Stimulated activated CD8-positive, alpha-beta memory T cell treated with anti-CD3 and anti-CD28 coated beads, Interleukin-2, amount 100 ng/mL, for 1 hour (primary cell): ENCODE measurements around the gene RXRG.
"Not testable (repeated sequence)": the region's sequence is repeated elsewhere in the genome, so short reads cannot be mapped to it uniquely, and the experiment has no call there.

ENCODE experiments used
- DNase-seq, 2 donors: peaks; one replicate each; pipeline ENCODE4 v3.0.0-alpha.2; 2020; ENCODE audit warnings: low read depth in 2 of 2

The RXRG gene

DNA sequence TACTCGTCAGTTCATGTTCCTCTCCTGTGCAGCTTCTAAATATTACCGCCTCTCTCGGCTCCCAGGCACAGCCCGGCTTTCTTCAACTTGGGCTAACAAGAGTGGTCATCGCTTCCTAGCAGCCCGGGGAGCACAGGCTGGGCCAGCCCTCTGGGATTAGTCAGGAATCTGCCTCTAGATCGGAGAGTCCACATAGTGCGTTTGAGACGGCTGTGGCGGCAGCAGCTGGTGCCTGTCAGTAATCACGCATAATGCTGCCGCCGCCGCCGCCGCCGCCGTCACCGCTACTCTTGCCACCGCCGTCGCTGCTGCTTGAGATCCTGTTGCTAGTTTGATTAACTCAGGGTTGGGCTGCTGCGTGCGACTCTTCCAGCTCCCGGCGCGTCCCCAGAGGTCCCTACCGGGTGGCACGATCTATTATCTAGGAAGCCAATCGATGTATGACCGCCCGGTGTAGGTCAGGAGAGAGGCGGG, at the start of gene RXRG:
Gene RXRG, minus strand, starts transcription at position 230 of the 474 bp plus-strand sequence. CDS start 233 bp downstream, outside the sequence.
- DNase-seq = no peak

DNA sequence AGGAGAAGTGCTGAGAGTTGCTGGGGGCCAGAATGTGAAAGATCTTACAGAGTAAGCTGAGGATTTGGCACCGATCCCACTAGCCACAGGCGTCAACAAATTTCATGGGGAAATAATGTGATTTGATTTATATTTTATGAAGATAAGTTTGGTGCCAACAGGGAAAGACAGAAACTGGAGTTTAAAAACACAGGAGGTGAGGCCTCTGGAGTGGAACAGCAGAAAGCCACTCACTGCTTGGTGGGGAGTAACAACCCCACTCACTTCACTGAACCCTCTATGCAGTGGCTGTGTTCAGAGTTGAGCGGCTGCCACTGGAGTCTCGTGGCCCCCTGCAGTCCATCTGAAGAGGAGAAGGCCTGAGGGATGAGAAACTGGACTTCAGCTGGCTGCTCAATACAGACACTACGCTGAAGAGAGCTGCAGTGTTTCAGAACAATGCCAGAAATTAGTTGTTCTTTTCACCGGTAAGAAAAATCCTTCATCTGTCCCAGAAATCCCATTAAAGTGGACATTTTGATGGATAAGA, 48.0 kb upstream of the RXRG start:
- no peak for DNase-seq

DNA sequence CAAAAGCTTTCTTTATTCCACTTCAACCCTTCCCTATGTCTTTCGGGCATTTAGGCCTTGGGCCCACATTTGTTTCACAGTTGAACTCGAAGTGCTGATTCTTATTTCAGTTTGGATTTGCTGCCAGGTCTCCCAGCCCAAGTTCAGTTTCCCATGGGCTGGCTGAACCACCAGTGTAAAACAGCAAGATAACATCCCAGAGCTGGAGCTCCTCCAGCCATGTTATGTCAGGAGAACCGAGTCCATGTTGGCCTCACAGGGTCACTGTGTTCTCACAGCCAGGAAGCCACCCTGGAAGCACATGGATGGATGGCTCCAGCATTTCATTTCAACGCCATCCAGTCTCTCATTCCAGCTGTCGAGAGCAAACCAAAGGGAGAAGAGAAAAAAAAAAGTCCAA, 45.2 kb upstream of the RXRG start:
- DNase-seq = no peak

DNA sequence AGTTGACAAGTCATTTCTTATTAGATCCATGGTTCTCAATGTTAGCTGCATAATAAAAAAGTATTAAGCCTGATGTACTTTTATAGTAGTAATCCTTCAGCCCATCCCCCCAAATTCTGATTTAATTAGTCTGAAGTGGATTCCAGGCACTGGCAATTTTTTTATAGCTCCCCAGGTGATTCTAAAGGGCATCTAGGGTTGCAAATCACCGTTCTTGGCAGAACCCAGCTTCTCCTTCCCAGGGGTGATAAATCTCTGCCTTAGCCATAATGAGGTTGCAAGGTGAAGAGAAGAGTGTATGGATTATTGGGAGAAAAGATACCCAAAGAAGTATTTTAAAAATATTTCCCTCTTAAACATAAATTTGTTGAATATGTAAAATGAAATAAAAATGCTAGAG, 43.0 kb upstream of the RXRG start:
- DNase-seq = no peak

DNA sequence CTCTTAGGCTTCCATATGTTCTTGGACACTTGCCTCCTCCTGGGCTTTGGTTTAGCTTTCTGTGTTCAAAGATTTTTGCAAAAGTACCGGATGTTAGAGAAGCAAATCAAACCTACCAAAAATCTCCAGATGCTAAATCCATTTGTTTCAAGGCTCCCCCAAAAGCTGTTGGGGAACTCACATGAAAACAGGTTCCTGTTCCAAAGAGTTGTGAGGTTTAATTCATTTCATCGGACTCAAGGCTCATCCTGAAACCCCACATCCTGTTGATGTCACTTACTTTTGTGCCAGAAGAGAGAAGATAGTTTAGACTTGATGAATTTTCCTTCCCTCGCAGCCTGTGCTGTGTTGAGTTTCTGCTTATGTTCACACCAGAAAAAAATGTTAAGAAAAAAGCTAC, 41.7 kb upstream of the RXRG start:
- no peak for DNase-seq

DNA sequence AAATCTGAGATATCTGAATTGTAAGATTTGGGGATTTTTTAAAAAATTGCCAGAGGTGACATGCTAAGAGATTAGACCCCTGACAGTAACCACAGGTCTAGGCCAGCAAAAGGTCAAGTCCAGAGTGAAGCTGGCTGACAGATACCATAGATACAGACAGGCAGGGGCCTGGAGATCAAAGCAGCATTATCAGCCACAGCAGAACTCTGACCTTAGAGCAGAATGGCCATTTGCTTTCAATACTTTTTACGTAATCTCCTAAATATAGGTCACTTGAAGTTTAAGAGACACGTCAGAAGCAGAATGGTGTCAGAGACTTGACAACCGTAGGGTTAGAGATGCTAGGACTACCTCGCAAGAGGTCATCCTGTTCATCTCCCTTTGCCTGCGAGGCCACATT, 40.8 kb upstream of the RXRG start:
- DNase-seq = no peak

DNA sequence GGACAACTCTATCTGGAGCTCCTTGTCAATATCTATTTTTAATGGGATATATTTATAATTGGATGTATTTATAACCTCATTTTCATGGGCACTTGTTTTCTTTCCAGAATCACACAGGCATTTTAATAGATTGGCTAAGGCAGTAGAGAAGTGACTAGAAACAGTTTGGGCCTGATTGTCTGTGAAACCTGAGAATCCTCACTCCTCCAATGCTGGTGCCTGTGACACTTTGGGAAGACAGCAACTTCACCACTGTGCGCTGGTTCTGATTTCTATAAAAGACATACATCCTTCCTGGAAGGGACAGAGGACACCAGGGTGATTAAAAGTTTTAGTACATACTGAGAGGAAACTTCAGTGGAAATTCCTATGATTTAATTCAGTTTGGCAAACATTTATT, 39.6 kb upstream of the RXRG start:
- DNase-seq = no peak

DNA sequence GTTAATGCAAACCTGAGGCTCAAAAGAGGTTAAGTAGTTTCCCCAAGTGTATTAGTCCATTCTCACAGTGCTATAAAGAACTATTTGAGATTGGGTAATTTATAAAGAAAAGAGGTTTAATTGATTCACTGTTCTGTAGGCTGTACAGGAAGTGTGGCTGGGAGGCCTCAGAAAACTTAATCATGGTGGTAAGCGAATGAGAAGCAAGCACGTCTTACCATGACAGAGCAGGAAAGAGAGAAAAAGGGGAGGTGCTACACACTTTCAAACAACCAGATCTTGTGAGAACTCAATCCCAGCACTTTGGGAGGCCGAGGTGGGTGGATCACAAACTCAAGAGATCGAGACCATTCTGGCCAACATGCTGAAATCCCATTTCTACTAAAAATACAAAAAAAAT, 38.5 kb upstream of the RXRG start:
- no peak for DNase-seq

DNA sequence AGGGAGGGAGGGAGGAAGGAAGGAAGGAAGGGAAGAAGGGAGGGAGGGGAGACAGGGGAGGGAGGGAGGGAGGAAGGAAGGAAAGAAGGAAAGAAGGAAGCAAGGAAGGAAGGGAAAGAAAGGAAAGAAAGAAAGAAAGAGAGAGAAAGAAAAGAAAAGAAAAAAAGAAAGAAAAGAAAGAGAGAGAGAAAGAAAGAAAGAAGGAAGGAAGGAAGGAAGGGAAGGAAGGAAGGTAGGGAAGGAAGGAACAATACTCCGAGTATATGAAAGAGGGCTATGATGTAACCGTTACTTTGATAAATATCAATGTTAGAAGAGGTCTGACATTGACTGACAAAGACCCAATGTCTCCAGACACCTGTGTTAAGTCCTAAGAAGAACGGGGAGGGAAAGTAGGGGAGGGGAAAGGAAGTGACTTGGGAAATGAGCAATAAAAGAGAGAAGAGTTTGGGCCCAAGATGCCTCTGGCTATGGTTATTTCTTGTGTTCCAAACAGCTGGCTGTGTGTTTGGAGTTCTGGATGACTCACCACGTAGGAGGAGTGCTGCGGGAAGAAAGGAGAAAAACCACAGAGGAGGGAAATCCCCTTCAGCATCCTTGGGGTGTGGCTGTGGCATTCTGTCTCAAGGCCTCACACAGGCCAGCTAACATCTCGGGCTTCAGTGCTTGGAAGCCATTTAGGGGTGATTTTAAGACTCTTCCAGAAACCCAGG, 37.0 kb upstream of the RXRG start:
- DNase-seq = no peak

DNA sequence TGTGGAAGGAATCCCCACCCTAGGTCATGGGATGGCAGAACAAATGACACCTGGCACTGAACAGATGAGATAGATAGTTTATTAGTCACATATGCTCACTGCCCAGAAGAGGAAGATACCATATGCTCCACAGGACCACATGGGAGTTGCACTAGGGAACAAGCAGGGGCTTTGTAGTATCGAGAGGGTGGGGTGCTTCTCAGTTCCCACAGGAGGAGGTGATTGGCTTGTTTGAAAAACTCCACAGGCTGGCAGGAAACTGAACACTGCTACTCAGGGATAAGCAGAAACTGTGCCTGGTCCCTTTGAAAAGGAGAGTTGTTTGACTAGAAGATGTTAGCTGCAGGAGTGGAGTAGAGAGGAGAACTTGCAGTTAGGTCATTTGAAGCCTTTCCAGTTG, 31.9 kb upstream of the RXRG start:
- no peak for DNase-seq

DNA sequence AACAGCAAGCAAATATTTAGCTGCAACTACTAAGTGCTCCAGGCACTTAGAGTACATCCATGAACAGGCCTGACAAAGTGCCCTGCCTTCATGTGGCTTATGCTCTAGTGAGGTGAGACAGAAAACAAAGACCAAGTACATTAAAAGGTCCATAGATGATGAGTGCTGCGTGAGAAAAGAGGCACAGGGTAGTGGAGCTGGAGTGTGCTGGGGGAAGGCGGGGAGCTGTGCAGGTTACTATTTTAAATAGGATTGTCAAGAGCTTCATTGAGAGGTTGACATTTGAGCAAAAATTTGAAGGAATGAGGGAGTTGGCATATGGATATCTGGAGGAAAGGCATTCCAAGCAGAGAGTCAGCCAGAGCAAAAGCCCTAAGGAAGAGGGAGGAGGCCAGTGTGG, 29.3 kb upstream of the RXRG start:
- no peak for DNase-seq

DNA sequence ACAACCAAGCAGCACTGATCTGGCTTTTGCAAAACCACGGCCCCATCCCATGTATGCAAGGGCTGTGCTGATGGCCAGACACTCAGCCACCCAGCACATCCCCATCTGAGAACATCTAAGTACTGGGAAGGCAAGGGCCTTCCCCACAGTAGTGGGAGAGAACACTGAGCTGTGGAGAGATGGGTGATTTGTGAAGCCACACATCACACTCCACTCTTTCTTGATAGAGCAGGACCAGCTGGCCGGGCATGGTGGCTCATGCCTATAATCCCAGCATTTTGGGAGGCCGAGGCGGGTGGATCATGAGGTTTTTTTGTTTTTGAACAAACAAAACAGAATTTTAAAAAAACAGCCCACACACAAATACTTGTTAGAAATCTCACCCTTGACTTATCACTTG, 28.2 kb upstream of the RXRG start:
- DNase-seq = no peak

DNA sequence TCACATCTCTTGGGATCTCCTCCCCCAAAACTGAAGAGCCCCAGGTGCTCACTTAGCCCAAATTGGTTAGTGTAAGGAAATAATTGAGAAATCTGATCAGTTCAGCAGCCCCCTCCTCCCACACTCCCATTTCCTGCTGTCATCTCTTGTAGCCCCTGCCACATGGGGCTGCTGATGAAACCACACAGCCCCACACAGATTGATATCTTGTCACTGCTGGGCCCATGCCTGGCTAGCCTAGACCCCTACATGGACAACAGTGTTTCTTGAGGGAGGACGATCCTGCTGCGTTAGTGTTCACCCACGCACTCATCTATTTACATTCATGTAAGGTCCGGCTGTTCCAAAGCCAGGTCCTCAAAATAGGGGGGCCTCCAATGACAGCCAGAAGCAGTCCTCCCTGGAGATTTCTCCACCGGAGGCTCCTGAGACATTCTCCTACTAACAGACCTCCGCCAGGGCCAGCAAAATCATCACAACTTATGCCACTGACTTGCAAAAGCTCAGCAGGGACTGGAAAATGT, 23.9 kb upstream of the RXRG start:
- DNase-seq = no peak

DNA sequence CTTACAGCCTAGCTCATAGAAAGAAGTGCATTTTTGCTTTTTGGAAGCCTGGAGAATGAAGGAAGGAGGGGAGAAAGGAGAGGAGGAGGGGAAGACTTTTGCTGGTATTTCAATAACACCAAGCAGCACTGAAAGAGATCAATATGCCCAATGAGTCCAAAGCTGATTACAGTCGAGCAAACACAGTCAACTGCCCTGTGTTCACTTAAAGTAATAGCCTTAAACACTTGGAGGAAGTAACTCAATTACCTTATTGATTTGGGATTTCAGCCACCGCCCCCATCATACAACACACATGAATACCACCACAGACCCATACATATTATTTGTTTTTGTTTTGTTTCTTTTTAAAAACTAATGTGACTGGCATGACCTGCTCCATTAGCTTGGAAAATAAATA, 23.3 kb upstream of the RXRG start:
- DNase-seq = no peak

DNA sequence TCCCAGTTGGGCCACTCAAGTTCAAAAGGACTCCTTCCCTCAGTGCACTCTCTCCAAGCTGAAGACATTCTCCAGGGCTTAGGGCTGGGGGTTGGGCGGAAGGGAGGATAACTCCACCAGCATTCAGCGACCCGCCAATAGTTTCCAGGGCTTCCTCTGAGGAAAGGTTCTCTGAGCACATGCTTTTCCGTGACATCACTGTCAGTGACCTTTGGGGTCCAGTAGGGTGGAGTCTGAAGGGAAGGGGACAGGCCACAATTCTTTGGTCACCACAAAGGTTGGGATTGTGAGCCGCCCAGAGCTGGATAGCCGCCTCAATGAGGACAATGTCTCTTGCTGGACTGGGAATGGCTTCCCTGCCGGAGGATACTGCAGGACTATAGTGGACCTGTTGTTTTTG, 22.8 kb upstream of the RXRG start:
- DNase-seq = no peak

DNA sequence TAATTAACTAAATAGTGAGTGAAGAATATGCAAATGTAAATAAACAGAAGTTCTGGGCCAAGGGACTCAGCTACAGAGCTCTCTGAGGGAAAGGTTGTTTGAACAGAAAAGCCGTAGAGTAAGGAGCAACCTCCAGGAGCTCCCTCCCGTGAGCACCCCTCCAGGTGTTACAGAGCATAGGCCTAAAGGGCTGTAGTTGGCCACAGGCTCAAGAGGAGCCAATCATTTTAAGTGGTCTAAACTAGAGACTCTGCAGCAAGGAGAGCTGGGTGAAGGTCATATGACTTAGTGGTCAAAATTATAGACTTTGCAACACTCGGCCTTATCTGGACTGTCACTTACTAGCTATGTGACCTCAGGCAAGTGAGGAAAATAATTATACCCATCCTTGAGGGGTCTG, 19.1 kb upstream of the RXRG start:
- no peak for DNase-seq

DNA sequence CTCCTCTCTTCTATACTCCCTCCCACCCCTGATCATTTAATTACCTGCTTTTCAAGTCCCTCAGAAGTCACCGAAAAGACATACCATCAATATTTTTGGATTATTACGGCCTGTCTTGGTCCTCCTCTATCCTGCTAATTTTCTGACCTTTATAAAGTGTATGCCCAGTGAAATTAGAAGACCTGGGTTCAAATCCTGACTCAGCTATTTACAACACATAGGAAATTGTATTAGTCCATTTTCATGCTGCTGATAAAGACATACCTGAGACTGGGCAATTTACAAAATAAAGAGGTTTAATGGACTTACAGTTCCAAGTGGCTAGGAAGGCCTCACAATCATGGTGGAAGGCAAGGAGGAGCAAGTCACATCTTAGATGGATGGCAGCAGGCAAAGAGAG, 14.8 kb upstream of the RXRG start:
- DNase-seq = not testable (repeated sequence)

DNA sequence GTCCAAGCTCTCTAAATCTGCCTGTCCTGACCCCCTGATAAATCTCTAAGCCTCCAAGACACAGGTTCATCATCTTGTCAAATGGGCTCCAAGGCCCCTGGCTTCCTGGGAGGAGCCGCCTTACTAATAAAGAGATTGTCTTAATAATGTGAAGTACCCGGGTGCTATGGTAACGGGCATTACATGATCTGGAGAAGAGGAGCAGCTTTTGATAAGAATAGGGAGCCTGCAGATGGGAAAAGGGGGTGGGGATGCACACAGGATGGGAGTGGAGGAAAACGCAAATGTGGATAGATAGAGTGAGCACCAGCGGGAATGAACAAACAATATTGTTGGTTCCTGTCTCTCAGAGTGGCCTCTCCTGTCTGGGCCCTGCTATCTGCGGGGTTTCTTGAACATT, 11.9 kb upstream of the RXRG start:
- DNase-seq = no peak

DNA sequence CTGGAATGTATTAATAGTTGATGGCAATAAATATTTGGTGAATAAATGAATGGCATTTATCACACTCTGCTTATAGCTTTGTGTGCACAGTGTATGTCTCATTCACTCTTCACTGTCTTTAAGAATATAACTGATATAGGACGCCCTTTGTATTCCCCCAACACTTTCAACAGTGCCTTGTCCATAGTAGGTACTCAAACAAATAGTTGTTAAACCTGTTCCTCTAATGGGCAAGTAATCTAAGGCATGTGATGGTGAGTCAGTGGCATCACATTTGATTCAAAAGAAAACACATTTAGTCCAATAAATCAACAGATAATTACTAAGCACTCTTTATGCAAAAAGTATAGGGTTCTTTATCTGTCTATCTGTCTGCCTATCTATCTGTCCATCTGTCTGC, 11.2 kb upstream of the RXRG start:
- DNase-seq = no peak

DNA sequence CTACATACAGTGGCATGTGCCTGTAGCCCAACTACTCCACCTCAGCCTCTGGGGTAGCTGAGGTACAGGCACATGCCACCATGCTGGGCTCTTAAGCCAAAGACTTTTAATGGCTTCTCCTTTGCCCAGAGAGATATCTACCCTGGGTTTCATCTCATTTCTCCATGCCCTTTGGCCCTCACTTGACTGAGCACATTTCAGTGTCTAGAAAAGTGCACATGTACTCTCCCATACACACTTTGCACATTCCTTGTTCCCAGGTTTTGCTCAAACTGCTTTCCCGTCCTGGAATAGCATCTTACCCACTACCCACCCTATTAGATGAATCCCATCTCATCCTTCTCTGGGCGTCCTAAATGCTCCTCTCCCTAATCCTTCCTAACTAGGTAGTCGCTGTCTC, 10.2 kb upstream of the RXRG start:
- no peak for DNase-seq

DNA sequence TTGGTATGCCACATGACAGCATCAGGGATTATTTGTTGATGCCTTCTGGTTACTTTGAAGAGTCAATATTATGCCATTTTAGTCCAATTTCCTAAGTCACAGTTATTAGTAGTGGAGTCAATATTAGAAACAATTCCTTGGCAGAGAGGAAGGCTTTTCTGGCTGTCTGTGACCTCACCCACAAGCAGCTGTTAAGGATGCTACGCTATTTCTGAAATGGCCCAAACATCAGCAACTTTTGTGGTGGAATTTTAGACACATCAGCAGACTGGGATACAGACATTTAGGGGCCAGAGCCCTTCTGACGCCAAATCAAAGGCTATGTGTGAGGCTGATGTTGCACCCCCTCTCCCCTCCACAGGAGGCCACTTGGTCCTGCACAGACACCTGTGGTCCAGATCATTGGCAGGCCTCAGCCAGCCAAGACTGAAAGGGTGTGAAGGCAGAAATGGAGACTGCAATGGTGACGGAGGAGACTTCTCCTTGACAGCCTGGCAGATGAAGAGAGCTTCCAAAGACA, 9.2 kb upstream of the RXRG start:
- no peak for DNase-seq

DNA sequence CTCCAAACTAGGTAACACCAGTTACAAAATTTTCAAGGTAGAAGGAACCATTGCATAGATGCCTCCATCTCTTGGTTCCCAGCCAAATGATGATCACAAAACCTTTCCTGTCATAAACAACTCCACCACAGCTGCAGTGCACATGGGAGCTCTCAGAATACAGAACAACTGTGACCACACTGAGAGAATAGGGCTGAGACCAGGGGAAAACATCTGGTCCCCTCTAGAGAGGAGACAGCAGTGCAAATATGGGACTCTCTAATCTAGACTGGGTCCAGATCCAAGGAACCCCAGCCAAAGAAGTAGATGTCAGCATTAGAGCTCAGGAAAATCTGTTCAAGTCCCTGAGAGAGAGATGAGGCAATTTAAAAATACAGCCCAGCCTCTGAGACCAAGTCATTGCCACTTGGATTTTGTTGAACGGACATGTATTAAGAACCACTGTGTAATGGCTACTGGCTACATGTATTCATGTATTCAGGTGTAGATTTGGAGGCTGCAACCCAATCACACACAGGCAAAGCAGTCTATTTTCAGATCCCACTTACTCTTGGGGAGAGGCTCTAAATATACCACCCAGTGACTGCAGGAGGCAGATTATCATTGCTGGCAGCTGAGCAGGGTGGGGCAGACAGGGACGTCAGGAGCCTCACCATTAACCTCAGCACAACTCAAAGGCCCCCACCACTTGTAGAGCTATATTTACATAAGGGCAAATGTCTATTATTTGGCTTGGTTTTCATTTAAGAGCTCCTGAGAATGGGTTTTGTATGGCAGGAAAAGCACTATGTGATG, 7.6 kb upstream of the RXRG start:
- DNase-seq = no peak

DNA sequence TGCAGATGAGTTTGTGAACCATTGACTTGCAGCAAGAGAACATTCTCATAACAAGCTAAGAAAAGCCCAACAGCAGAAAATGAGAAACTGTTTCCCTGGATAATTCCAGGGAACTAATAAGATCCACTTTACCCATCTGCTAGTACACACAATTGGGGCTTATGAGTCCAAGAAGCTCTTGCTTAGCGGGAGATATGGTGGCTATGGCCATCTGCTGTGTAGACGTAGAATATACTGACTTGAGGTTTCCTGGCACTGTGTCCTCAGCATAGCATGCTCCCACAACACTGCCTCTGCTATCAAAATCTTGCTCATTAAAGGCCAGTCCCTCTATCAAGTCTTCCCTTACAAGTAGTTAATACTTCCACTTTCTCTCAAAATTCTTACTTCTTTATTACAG, 6.8 kb upstream of the RXRG start:
- no peak for DNase-seq
